COR-L47 (cell line): Measurements from ENCODE around the gene RPUSD1.
"Not testable (repeated sequence)": the region's sequence is repeated elsewhere in the genome, so short reads cannot be mapped to it uniquely, and the experiment has no call there.

Experiments
- DNase-seq: peaks from one replicate; lab custom pipeline; 2025; lab: John Stamatoyannopoulos, UW

Gene RPUSD1

DNA sequence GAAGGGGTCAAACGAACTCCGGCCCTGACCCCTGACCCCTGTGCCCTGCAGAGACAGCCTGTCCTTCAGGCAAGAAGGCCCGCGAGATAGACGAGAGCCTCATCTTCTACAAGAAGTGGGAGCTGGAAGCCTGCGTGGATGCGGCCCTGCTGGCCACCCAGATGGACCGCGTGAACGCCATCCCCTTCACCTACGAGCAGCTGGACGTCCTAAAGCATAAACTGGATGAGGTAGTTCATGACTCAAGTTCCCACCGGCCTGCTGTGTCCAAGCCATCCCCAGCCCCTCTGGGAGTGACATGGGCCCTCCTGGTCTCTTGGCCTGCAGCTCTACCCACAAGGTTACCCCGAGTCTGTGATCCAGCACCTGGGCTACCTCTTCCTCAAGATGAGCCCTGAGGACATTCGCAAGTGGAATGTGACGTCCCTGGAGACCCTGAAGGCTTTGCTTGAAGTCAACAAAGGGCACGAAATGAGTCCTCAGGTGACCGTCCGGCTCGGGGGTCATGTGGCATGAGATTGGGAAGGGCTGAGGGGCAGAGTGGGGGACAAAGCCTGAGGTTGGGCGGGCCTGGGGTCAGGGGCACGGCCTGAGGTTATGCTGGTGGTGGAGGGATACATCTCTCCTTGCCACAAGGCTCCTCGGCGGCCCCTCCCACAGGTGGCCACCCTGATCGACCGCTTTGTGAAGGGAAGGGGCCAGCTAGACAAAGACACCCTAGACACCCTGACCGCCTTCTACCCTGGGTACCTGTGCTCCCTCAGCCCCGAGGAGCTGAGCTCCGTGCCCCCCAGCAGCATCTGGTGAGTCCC, 22.0 kb downstream of the RPUSD1 start:
- no peak for DNase-seq

DNA sequence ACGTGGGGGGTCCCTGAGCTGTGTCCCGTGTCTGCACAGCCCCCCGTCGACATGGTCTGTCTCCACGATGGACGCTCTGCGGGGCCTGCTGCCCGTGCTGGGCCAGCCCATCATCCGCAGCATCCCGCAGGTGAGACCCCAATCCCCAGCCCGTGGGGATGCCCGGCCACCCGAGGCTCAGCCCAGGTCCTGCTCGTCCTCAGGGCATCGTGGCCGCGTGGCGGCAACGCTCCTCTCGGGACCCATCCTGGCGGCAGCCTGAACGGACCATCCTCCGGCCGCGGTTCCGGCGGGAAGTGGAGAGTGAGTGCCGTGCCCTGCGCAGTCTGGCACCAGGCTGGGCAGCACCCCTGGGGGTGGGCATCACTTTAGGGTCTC, 22.7 kb downstream of the RPUSD1 start:
- no peak for DNase-seq

DNA sequence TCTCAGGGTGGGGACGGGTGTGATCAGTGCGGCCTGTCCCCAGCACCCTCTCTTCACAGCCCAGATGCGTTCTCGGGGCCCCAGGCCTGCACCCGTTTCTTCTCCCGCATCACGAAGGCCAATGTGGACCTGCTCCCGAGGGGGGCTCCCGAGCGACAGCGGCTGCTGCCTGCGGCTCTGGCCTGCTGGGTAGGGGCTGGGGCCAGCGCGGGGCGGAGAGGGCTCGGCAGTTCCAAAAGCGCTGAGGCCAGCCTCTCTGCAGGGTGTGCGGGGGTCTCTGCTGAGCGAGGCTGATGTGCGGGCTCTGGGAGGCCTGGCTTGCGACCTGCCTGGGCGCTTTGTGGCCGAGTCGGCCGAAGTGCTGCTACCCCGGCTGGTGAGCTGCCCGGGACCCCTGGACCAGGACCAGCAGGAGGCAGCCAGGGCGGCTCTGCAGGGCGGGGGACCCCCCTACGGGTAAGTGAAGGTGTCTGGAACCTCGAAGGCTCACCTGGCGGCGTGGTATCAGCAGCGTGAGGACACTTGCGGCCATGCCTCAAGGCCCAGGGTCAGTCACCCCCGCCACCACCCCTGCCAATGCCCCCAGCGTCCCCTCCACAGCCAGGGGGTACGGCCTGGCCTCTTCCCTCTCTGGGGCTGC, 23.2 kb downstream of the RPUSD1 start:
- no peak for DNase-seq

DNA sequence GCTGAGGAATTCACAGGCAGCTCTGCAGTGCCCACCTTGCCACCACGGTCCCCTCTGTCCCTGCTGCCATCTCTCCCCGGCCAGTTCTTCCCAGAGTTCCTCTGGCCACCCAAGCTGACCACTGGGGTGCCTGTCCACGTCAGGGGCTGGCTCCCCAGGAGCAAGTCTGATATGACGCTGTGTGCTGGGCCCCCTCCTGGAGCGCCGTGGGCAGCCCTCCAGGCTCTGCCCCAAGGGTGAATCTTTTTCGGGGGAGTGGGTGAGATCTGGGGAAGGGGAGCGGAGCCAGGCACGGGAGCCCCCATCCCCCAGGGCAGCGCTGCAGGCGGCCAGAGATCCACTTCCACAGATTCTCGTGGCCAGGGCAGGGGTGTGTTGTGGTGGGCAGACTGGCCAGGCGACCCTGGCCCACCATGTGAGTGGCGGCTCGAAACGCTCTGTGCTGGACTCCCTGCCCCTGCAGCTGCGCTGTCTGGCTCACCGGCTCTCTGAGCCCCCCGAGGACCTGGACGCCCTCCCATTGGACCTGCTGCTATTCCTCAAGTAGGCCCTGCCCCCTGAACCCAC, 23.9 kb downstream of the RPUSD1 start:
- no peak for DNase-seq

DNA sequence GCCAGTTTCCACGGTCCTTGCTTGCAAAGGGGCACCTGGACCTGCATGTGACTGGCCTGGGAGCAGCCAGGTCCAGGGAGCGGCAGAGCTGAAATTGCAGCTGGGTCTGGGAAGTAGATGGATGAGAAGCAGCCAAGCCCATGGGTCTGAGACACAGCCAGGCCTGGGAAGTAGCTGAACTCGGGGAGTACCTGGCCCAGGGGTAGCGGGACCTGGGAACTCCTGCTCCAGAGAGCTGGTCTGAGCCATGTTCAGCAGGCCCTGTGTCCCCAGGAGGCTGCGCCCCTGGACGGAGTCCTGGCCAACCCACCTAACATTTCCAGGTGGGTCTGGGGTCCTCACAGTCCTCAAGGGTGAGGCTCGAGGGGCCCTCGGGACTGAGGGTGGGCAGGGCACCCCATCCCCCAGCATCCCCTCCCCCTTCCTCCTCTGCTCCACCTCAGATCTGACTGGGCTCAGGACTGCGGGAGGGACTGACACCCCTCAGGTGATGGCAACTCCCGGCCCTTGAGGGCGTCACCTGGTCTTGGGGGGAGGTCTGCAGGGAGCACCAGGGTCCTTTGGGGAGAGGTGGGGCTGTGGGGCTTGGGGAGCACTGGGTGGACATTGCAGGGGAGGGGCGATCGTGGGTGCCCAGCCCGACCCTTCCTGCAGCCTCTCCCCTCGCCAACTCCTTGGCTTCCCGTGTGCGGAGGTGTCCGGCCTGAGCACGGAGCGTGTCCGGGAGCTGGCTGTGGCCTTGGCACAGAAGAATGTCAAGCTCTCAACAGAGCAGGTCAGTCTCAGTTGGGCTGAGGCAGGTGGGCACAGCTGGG, 24.6 kb downstream of the RPUSD1 start:
- DNase-seq, result no peak

DNA sequence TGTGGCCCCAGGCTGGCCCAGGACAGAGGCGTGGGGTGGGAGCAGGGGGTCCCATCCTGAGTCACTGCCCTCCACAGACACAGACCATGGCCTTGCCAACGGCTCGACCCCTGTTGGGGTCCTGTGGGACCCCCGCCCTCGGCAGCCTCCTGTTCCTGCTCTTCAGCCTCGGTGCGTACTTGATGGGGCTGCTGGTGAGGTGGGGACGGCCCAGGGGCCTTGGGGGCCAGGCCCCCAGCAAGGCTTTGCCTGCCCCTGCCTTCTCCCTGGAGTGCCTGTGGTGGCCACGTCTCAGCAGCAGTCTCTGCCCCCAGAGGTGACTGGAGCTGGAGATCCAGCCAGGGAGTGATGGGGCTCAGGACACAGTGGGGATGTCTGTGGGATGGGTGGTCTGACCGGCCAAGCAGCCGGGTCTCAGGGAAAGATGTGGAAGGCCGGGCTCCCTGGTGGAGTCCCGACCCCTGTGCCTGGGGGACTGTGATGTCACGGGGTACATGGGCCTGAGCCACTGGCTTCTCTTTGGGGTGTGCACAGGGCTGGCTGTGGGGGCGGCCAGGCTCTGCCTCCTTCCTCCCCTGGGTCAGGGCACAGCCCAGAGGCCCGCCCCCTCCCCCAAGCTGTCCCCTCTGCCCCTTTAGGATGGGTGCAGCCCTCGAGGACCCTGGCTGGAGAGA, 25.4 kb downstream of the RPUSD1 start:
- DNase-seq, result no peak

DNA sequence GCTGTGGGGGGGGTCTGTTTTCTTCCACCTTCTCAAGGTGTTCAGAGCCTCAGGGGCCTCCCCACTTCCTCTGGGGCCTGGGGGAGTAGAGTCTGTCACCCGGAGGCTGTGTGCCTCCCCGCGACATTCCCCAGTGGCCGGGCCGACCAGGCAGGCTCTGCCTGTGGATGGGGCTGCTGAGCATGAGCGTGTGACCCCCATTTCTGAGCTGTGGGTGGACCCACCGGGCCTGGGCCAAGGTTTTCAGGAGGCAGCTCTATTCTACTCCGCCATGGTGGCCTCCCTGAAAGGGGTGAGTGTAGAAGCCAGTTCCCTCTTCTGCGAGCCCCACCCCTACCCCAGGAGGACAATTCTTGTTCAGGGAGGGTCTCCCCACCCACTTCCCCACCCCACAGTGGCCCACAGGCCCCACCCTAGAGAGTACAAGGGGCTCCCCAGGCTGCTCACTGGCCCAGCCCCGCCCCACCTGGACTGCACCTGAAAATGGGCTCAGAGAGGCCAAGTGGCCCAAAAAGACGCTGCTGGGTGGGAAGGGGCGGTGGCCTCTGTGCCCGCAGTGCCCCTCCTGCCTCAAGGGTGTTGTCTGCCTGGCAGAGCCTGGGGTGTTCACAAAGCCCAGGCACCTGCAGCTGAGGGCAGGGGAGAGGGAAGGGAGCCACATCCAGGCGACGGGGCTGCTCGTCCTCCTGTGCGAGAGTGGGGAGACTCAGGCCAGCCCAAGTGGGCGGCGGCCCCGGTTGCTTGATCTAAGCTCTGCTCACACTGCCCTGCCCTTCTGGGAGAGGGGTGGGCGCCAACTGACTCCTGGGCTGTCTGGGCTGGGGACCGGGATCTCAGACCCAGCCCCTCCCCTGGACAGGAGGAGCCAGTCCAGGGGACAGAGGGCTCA, 26.3 kb downstream of the RPUSD1 start:
- DNase-seq, result no peak

DNA sequence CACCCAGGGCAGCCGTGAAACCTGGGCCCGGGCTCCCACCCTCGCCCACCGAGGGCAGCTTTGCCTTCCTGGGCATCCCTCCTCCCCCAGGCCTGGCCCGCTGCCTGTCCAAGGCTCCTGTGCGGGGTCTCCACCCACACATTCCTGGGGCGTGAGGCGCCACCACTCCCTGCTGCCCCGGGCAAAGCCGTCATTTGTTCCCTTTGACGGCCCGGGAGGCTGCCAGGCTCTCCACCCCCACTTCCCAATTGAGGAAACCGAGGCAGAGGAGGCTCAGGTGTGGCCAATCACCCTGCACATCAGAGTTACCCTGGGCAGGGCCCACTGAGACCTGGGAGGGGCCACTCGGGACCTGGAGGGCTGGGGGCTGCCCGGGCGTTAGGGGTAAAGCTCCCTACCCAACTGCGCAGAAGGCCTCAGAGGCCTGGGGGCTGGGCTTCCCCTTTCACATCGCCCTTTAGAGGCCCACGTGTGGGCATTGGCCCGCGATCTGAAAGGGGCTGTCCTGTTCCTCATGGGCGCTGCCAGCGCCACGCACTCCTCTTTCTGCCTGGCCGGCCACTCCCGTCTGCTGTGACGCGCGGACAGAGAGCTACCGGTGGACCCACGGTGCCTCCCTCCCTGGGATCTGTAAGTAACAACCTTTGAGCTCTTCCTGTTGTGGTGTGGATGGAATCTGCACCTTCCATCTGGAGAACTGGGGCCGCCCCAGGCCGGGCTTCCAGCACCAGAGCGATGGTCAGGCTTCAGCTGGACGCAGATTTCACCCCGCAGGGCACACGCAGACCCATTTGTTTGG, 27.4 kb downstream of the RPUSD1 start, which contains the start of gene MSLN:
TSS of gene MSLN (plus strand) at position 190 of the 799 bp plus-strand sequence. CDS start 1,947 bp downstream, outside the sequence.
- no peak for DNase-seq

DNA sequence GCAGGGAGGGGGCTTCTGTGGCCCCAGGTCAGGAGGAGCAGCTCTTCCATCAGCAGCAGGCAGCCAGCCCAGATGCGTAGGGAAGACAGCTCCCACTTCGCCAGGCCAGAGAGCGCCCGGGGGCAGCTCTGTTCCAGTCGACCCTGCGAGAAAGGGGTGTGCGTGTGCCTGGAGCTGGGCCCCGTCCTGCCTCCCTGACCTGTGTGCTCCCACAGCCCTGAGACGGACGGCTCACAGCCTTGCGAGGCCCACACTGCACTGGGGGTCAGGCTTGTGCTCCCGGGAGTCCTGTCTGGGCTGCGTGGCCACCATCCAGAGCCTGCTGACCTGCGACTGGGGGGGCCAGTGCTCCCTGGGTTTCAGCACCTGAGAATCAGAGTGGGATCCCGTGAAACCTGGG, 28.1 kb downstream of the RPUSD1 start:
- no peak for DNase-seq

DNA sequence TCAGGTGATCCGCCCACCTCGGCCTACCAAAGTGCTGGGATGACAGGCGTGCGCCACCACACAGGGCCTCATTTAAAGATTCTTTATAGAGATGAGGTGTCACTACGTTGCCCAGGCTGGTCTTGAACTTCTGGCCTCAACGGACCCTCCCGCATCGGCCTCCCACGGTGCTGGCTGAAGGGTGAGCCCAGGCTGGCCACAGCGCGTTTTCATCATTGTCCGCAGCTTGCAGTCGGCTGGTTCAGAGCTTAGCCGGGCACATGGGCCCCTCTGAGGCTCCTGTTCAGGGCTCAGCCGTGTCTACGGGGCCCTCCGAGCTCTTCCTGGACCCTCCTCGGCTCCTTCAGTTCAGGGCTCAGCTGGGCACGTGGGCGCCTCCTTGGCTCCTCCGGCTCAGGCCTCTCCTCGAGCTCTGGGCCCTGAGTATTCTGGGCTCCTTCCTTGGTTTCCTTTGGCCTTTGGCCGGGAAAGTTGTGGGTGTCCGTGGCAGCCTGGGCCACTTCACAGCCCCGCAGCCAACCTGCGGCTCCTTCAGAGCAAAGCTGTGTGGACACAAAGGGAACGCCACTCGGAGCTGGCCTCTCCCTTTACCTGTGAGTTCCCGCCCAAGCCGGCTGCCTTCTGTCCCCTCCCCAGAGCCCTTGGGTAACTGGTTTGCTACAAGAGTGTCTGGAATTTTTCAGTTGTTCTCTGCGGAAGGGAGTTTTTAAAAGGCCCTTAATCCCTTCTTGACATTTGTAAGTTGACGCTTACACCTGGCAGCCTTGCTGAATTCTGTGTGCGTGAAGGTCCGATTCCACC, 28.9 kb downstream of the RPUSD1 start:
- no peak for DNase-seq

DNA sequence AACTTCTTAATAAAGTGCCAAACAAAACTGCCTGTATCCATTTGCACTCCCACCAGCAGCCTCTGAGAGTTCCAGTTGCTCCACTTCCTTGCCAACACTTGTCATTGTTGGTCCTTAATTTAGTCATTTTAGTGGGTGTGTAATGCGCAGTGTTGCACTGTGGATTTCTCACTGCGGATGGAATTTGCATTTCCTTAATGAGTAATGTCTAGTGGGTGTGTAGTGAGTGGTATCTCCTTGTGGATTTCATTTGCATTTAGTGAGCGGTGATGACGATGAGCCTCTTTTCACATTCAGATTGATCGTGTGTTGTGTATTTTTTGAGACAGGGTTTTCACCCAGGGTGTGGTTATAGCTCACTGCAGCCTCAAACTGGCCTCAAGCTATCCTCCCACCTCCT, 31.8 kb downstream of the RPUSD1 start:
- DNase-seq, result no peak

DNA sequence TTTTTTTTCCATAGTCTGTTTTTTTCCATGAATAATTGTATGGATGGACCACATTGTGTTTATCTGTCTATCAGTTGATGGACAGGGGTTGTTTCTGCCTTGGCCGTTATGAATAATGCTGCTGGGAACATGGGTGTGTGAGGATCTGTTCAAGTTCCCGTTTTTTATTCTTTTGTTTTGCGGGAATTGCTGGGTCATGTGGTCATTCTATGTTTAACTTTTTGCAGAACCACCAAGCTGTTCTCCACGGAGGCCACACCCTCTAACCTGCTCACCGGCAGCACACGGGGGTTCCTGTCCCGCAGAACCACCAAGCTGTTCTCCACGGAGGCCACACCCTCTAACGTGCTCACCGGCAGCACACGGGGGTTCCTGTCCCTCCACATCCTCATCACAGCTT, 33.5 kb downstream of the RPUSD1 start:
- DNase-seq, result no peak

DNA sequence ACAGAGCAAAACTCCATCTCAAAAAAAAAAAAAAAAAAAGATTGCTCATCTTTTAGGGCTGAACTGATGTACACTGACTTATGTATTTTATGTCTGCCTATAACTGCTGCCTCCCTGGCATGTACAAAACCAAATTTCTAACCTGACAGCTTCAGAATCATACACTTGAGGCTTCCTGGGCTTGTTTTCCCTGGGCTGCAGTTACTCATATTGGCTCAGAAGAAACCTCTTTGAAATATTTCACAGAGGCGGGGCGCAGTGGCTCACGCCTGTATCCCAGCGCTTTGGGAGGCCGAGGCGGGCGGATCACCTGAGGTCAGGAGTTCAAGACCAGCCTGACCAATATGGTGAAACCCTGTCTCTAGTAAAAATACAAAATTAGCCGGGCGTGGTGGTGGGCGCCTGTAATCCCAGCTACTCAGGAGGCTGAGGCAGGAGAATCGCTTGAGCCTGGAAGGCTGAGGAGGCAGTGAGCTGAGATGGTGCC, 34.0 kb downstream of the RPUSD1 start:
- not testable (repeated sequence) for DNase-seq

DNA sequence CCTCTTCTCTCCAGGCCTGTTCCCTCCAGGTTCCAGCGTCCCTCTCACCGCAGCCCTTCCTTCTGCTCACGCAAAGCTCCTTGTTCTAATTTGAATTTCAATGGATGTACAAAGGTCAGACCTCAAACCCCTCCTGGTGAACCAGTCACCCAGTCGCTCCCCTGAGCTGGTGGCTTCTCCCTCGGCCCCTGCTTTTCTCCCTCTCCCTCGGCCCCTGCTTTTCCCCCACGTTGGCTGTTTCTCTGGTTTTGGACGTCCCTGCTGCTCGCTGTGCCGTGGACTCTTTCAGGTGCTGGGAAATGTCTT, 36.2 kb downstream of the RPUSD1 start:
- DNase-seq, result no peak

DNA sequence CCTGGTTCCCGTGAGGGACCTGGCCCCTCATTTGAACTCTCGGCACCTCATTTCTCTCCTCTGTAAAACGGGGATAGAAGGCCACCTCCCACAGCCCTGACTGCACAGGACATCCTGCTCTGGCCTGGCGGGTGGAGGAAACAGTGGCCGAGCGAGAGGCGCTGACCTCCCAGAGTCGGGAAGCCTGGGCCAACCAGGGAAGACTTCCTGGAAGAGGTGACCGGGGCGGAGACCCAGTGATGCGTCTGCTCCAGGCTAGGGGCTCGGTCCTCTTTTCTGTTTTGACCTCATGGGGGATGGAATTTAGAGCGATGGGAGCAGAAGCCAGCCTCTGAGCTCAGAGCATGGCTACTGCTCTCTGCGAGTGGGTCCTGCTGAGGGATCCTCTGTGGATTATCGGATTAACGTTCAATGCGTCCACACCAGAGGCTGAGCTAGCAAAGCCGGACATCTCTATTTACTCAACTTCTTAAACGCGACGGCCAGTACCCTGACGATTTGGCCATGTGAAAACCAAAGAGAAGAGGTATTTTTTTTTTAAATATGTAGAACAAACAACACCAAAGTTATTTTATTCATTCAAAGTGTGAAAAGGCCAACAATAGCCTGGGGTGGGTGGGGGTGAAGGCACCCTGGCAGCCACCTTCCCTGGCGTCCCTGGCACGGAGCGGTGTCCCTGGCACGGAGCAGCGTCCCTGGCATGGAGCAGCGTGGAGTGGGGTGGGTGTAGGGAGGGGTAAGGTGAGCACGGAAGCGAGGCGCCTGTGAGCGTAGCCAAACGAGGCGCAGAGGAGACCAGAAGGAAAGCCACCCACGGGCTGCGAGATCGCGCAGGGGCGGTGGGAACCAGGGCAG, 36.8 kb downstream of the RPUSD1 start:
- no peak for DNase-seq

DNA sequence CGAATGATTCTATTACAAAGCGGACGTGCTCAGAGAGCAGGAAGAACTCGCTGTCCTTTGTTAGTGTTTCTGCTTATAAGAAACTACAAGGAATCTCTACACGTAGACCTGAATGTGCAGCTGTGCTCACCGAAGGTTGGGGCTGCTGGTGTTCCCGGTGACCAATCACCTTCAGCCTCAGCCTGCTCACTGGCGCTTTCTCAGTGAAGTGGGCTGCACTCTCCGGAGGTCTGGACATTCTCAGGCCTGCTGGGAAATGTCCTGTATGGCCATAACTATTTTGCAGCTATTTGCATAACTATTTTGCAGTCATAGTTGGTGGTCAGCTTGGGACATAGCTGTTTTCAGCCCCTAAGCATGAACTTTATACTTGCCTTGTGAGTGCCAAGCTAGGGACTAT, 37.7 kb downstream of the RPUSD1 start:
- no peak for DNase-seq

DNA sequence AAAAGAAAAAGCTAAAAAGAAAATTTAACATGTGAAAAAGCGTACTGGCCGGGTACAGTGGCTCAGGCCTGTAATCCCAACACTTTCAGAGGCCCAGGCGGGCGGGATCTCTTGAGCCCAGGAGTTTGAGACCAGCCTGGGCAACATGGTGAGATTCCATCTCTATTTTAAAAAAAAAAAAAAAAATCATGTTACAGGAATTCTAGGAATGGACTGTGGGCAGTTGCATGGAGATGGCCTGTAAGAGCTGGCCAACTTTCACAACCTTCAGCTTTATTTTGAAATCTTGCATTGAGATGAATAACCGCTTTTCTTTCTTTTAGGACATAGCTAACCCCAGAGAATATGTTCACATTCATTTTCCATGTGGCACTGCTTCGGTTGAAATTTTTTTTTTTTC, 39.2 kb downstream of the RPUSD1 start:
- DNase-seq, result no peak
